Loucy (cell line): Measurements from ENCODE around the gene C1QL2.

Experiments used
- H2AFZ ChIP-seq: fragments of 200-600 bp; sonication (generic); 2 replicates; pipeline ENCODE4 v1.6.0; 2016; ENCODE audit warnings: antibody characterized with exemption, mild to moderate bottlenecking, low read length, moderate library complexity
- H3F3A ChIP-seq: fragments of 200-600 bp; 2 replicates; pipeline ENCODE4 v1.6.0; 2016; ENCODE audit warnings: antibody characterized with exemption, low read depth, mild to moderate bottlenecking
- H3K27me3 ChIP-seq: fragments of 200-600 bp; sonication (generic); 2 replicates; pipeline ENCODE4 v1.6.1; 2014; ENCODE audit warnings: low read length, mild to moderate bottlenecking; ENCODE audit not compliant: insufficient read depth, poor library complexity, severe bottlenecking
- H3K36me3 ChIP-seq: fragments of 200-600 bp; sonication (generic); 2 replicates; pipeline ENCODE4 v1.6.1; 2016; ENCODE audit warnings: low read length; ENCODE audit not compliant: insufficient read depth
- H3K4me1 ChIP-seq: fragments of 200-600 bp; sonication (generic); 2 replicates; pipeline ENCODE4 v1.5.1; 2014; ENCODE audit warnings: low read length, mild to moderate bottlenecking; ENCODE audit not compliant: insufficient read depth, poor library complexity, severe bottlenecking
- H3K4me2 ChIP-seq: fragments of 200-600 bp; sonication (generic); 2 replicates; pipeline ENCODE4 v1.6.0; 2014; ENCODE audit warnings: antibody characterized with exemption, low read length, low read depth, mild to moderate bottlenecking; ENCODE audit not compliant: poor library complexity, severe bottlenecking
- H3K4me3 ChIP-seq: fragments of 200-600 bp; sonication (generic); 2 replicates; pipeline ENCODE4 v1.5.1; 2014; ENCODE audit warnings: low read length, mild to moderate bottlenecking, mixed read lengths; ENCODE audit not compliant: poor library complexity, severe bottlenecking
- H3K79me2 ChIP-seq: fragments of 200-600 bp; sonication (generic); 2 replicates; pipeline ENCODE4 v1.6.1; 2014; ENCODE audit warnings: low read length; ENCODE audit not compliant: insufficient read depth
- H3K9ac ChIP-seq: fragments of 200-600 bp; sonication (generic); 2 replicates; pipeline ENCODE4 v1.6.0; 2014; ENCODE audit warnings: mild to moderate bottlenecking, low read depth, low read length, moderate library complexity; ENCODE audit not compliant: poor library complexity, severe bottlenecking
- H3K9me2 ChIP-seq: fragments of 200-600 bp; sonication (generic); replicated peaks from 2 replicates; pipeline ENCODE4 v1.6.1; 2016; ENCODE audit warnings: low read depth, low read length, mixed read lengths
- H3K9me3 ChIP-seq: fragments of 200-600 bp; sonication (generic); 2 replicates; pipeline ENCODE4 v1.6.1; 2014; ENCODE audit warnings: mild to moderate bottlenecking, antibody characterized with exemption, low read length, low read depth; ENCODE audit not compliant: insufficient read depth
- H4K20me1 ChIP-seq: fragments of 200-600 bp; sonication (generic); 2 replicates; pipeline ENCODE4 v1.6.0; 2014; ENCODE audit warnings: antibody characterized with exemption, low read length, mild to moderate bottlenecking; ENCODE audit not compliant: insufficient read depth, poor library complexity, severe bottlenecking
- EZH2phosphoT487 ChIP-seq: fragments of 200-600 bp; IDR thresholded peaks from 2 replicates; pipeline ENCODE4 v1.6.1; 2018; ENCODE audit warnings: antibody characterized with exemption, mild to moderate bottlenecking, moderate library complexity, borderline replicate concordance
- TF ChIP-seq, protein P1 (sequence below): fragments of 200-600 bp; sonication (generic); conservative IDR thresholded peaks from 2 replicates; pipeline ENCODE4 v1.5.1; 2014; ENCODE audit warnings: mild to moderate bottlenecking, antibody characterized with exemption, low read length

The C1QL2 gene

DNA sequence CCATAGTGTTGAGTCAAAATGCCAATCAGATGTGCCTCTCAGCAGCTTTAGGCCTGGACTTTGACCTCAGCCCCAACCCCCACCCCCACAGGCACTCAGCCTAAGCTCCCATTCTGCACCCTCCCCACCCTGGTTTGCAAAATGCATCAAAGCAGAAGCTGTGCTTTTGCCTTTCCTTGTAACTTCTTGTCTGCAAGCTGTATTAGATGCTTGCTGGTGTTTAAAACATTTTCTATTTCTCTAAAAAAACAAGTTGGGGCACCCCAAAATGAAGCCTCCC, 38.5 kb upstream of the C1QL2 start:
- H3K27me3 ChIP-seq, result no peaks in the 10 kb centered on the region
- no peak overlapping the region for H3K4me3 ChIP-seq
- H2AFZ ChIP-seq, result no peak overlapping the region
- H3K4me2 ChIP-seq, result no peak overlapping the region
- no peaks in the 10 kb centered on the region for H3K36me3 ChIP-seq
- no peaks in the 10 kb centered on the region for H3K4me1 ChIP-seq
- no peaks in the 10 kb centered on the region for H4K20me1 ChIP-seq
- no peaks in the 10 kb centered on the region for H3K9me2 ChIP-seq
- H3K9ac ChIP-seq, result no peak overlapping the region
- H3F3A ChIP-seq, result no peaks in the 10 kb centered on the region
- no peaks in the 10 kb centered on the region for H3K79me2 ChIP-seq
- H3K9me3 ChIP-seq, result no peaks in the 10 kb centered on the region
- no peak for TF ChIP-seq EZH2phosphoT487
- TF ChIP-seq, protein P1, sequence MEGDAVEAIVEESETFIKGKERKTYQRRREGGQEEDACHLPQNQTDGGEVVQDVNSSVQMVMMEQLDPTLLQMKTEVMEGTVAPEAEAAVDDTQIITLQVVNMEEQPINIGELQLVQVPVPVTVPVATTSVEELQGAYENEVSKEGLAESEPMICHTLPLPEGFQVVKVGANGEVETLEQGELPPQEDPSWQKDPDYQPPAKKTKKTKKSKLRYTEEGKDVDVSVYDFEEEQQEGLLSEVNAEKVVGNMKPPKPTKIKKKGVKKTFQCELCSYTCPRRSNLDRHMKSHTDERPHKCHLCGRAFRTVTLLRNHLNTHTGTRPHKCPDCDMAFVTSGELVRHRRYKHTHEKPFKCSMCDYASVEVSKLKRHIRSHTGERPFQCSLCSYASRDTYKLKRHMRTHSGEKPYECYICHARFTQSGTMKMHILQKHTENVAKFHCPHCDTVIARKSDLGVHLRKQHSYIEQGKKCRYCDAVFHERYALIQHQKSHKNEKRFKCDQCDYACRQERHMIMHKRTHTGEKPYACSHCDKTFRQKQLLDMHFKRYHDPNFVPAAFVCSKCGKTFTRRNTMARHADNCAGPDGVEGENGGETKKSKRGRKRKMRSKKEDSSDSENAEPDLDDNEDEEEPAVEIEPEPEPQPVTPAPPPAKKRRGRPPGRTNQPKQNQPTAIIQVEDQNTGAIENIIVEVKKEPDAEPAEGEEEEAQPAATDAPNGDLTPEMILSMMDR, result no peak

DNA sequence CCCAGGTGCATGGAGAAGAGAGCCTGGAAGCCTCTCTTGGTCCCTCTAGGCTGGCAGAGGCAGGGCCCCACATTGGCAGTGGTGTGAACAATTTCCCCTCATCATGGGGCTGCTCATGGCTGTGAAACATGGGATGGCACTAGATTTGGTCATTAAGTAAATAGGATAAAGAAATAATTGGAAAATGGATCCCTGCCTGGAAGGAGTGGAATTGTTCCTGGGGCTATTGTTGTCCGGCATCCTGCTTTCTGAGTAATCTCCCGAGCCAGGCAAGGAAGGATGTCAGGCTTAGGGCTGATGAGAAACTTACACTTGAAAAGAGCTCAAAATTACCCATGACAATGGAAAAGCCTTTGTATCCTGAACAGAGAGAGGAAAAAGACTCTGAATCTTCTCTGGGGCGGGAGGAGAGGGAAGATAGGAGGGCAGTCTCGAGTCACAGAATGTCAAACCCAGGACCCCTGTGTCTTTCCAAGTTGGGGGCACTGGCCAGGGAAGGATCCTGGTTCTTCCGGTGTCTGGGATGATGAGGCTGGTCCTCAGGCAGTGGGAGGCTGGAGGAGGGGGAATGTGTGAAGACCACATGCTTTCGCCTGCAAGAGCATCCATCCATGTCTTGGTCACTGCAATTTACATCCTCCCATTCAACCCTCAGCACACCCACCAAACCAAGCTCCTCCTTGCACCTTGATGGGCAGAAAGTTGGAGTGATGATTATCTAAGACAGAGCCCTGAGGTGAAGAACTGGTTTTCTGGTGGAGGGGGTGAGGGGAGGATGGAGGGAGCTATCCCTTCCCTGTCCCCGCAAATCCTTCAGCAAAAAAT, 38.0 kb upstream of the C1QL2 start:
- Histone ChIP-seq H3K9me3 (no peaks in the 10 kb centered on the region), H3K9ac (no peak overlapping the region), H3K79me2 (no peaks in the 10 kb centered on the region), H3K4me1 (no peaks in the 10 kb centered on the region), H3K4me2 (no peak overlapping the region), H3K27me3 (no peaks in the 10 kb centered on the region), H4K20me1 (no peaks in the 10 kb centered on the region), H3F3A (no peaks in the 10 kb centered on the region), H3K36me3 (no peaks in the 10 kb centered on the region), H2AFZ (no peak overlapping the region), H3K9me2 (no peaks in the 10 kb centered on the region), H3K4me3 (no peak overlapping the region)
- TF ChIP-seq, protein P1, result no peak
- TF ChIP-seq EZH2phosphoT487, result no peak

DNA sequence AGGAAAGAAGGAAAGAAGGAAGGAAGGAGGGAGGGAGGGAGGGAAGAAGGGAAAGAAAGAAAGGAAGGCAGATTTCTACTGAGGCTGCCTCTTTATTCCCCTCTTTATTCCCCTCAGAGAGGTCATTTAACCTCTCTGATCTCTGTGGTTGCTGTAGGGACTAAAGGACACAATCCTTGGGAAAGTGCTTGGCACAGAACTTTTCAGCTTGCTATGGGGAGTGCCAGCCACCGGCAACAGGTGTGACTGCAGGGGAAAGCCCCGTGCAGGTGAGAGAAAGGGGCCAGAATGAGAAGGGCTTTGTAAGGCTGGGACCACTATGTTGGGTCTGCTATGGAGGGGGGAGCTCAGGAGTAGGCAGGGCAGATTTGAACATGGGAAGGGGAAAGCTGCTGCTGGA, 37.3 kb upstream of the C1QL2 start:
- Histone ChIP-seq H3K9me2 (no peaks in the 10 kb centered on the region), H3K9me3 (no peaks in the 10 kb centered on the region), H3F3A (no peaks in the 10 kb centered on the region), H3K36me3 (no peaks in the 10 kb centered on the region), H3K4me3 (no peak overlapping the region), H3K27me3 (no peaks in the 10 kb centered on the region), H3K4me1 (no peaks in the 10 kb centered on the region), H3K4me2 (no peak overlapping the region), H4K20me1 (no peaks in the 10 kb centered on the region), H2AFZ (no peak overlapping the region), H3K79me2 (no peaks in the 10 kb centered on the region), H3K9ac (no peak overlapping the region)
- no peak for TF ChIP-seq EZH2phosphoT487
- TF ChIP-seq, protein P1, result no peak
